ENCODE measurements around the gene RAD51B.

GRCh38 chr14:68654471-68654941 is 834.9 kb downstream of the RAD51B start:
- TF ChIP-seq CTCF (conservative IDR thresholded peaks at IDR 0.05 in 1 of 2, IDR thresholded peaks at IDR 0.05 in 1 of 2; ENCODE audit: low read depth in 1 of 2, low read length in 2 of 2) (no peak), EZH2 (IDR thresholded peaks at IDR 0.05; ENCODE audit: low read length, missing control alignments) (no peak)
